ENCODE data around the gene BNIP3. TPM values are rescaled to one million over a fixed set of nuclear protein-coding genes. Genes with fewer than 3 reads are reported as not detected.
A peak's percentile ranks its signal among the peaks of the same experiment; 100 is the strongest.

BNIP3 gene
- total and polyA plus RNA-seq, 2 of the 13 experiments (the other 11 are each of a cell fraction or from before 2014, with no cell fraction given): 73.7 to 223 TPM

- no peak for TF ChIP-seq ZNF646 (CRISPR knock-in tag; IDR thresholded peaks at IDR 0.05)
- peak; percentile 83; the same call in 1 of the 2 replicates for TF ChIP-seq KAT8 (CRISPR knock-in tag; IDR thresholded peaks at IDR 0.05)
- TF ChIP-seq PAXIP1 (CRISPR knock-in tag; conservative IDR thresholded peaks at IDR 0.05): peak; percentile 91
- TF ChIP-seq ATF3 (CRISPR knock-in tag; IDR thresholded peaks at IDR 0.05): no peak
- no peak for TF ChIP-seq ZC3H13 (CRISPR knock-in tag; IDR thresholded peaks at IDR 0.05)
- 0 out of 2 replicates have a peak, but pooled peaks have one; percentile 49 for TF ChIP-seq ZNF776 (CRISPR knock-in tag; IDR thresholded peaks at IDR 0.05)
- TF ChIP-seq ZFY (CRISPR knock-in tag; IDR thresholded peaks at IDR 0.05): peak; percentile 50; the same call in 1 of the 2 replicates
- TF ChIP-seq HIVEP1 (CRISPR knock-in tag; IDR thresholded peaks at IDR 0.05): peak; percentile 97
- TF ChIP-seq SOX5 (CRISPR knock-in tag; IDR thresholded peaks at IDR 0.05; ENCODE audit: borderline replicate concordance): peak; percentile 100
- TF ChIP-seq SALL1 (CRISPR knock-in tag; IDR thresholded peaks at IDR 0.05): peak; percentile 99
- peak; percentile 73 for TF ChIP-seq RCOR2 (CRISPR knock-in tag; IDR thresholded peaks at IDR 0.05)
- TF ChIP-seq ZFP82 (CRISPR knock-in tag; IDR thresholded peaks at IDR 0.05; ENCODE audit: borderline replicate concordance): no peak
- TF ChIP-seq ATF2 (CRISPR knock-in tag; IDR thresholded peaks at IDR 0.05): peak; percentile 81
- peak; percentile 50; the same call in 1 of the 2 replicates for TF ChIP-seq NAIF1 (CRISPR knock-in tag; IDR thresholded peaks at IDR 0.05; ENCODE audit: borderline replicate concordance)
- TF ChIP-seq HOXA3 (CRISPR knock-in tag; IDR thresholded peaks at IDR 0.05): peak; percentile 74
These were observed 15.8 kb upstream of the BNIP3 start (continued) for GRCh38 chr10:131997366-131998049.

Measured in HepG2 (cell line).